ENCODE results near the gene TNFRSF17. TPM values are rescaled to one million over a fixed set of nuclear protein-coding genes. Genes with fewer than 3 reads are reported as not detected.

TNFRSF17 gene
- total and polyA plus RNA-seq, 2 of the 13 experiments (the other 11 are each of a cell fraction or from before 2014, with no cell fraction given) = not detected

- TF ChIP-seq TP53 (CRISPR knock-in tag; conservative IDR thresholded peaks at IDR 0.05) (no peak), SNAPC5 (CRISPR knock-in tag; IDR thresholded peaks at IDR 0.05; ENCODE audit: borderline replicate concordance) (peak; percentile 74; the same call in 1 of the 2 replicates), NRL (CRISPR knock-in tag; IDR thresholded peaks at IDR 0.05; ENCODE audit: borderline replicate concordance) (peak; percentile 91; the same call in 1 of the 2 replicates), GABPA (IDR thresholded peaks at IDR 0.05; ENCODE audit: low read depth, low read length) (peak; percentile 79), GABPA (CRISPR knock-in tag; IDR thresholded peaks at IDR 0.05; ENCODE audit: low read depth) (peak; percentile 95), ZNF441 (CRISPR knock-in tag; IDR thresholded peaks at IDR 0.05; ENCODE audit: borderline replicate concordance) (peak; percentile 58; the same call in 1 of the 2 replicates), ZNF550 (CRISPR knock-in tag; IDR thresholded peaks at IDR 0.05; ENCODE audit: borderline replicate concordance) (no peak), FOXM1 (CRISPR knock-in tag; IDR thresholded peaks at IDR 0.05) (peak; percentile 80; the same call in 1 of the 2 replicates), ZNF382 (CRISPR knock-in tag; IDR thresholded peaks at IDR 0.05; ENCODE audit: borderline replicate concordance) (no peak), ZFP36 (IDR thresholded peaks at IDR 0.05; ENCODE audit: borderline replicate concordance, low read depth, low read length, partially characterized antibody) (no peak), HOXA5 (CRISPR knock-in tag; IDR thresholded peaks at IDR 0.05) (peak; percentile 97; the same call in 1 of the 2 replicates), NCOA5 (CRISPR knock-in tag; IDR thresholded peaks at IDR 0.05) (no peak), IKZF5 (CRISPR knock-in tag; IDR thresholded peaks at IDR 0.05) (peak; percentile 95), ELK4 (CRISPR knock-in tag; IDR thresholded peaks at IDR 0.05; ENCODE audit: borderline replicate concordance) (peak; percentile 98), ZNF276 (CRISPR knock-in tag; IDR thresholded peaks at IDR 0.05; ENCODE audit: low read depth) (peak; percentile 81), EHMT2 (IDR thresholded peaks at IDR 0.05; ENCODE audit: borderline replicate concordance, low read depth, low read length) (no peak), POLR2A (IDR thresholded peaks at IDR 0.05; ENCODE audit: insufficient read depth in 1 of 2, low read depth in 2 of 2, low read length in 2 of 2) (peak; percentile 80 to 97), ZNF629 (CRISPR knock-in tag; conservative IDR thresholded peaks at IDR 0.05) (no peak; the same call in 1 of the 2 replicates), CBX2 (IDR thresholded peaks at IDR 0.05; ENCODE audit: low read depth, low read length) (no peak; the same call in 1 of the 2 replicates), CBX2 (CRISPR knock-in tag; IDR thresholded peaks at IDR 0.05; ENCODE audit: low read depth) (no peak), TBL1XR1 (IDR thresholded peaks at IDR 0.05; ENCODE audit: borderline replicate concordance, low read length, partially characterized antibody) (peak; percentile 96), KDM5A (IDR thresholded peaks at IDR 0.05; ENCODE audit: borderline replicate concordance, low read length) (no peak; the same call in 1 of the 2 replicates), ZSCAN5A (CRISPR knock-in tag; IDR thresholded peaks at IDR 0.05; ENCODE audit: borderline replicate concordance) (peak; percentile 48; the same call in 1 of the 2 replicates), GABPB1 (CRISPR knock-in tag; IDR thresholded peaks at IDR 0.05) (peak; percentile 99)
These were observed 49.1 kb upstream of the TNFRSF17 start, which contains the start of gene GSPT1 (continued) for GRCh38 chr16:11915644-11916523.

Measured in HepG2 (cell line).